ENCODE data around the gene SH2D7. TPM values are rescaled to one million over a fixed set of nuclear protein-coding genes. Genes with fewer than 3 reads are reported as not detected.

SH2D7 gene
- polyA plus RNA-seq, 1 donor from 2014 or later: not detected

- TF ChIP-seq REST (IDR thresholded peaks at IDR 0.05; ENCODE audit: borderline replicate concordance) (no peak), POLR2AphosphoS5 (IDR thresholded peaks at IDR 0.05) (no peak), MXI1 (conservative IDR thresholded peaks at IDR 0.05; ENCODE audit: poor library complexity, severe bottlenecking) (no peak), EP300 (conservative IDR thresholded peaks at IDR 0.05; ENCODE audit: poor library complexity, severe bottlenecking) (no peak)
- H3K79me2 ChIP-seq (replicated peaks; ENCODE audit: insufficient read depth, low read length): no peaks in the 10 kb centered on the region
- H3K9me3 ChIP-seq (ENCODE audit: low read length): no peaks in the 10 kb centered on the region
- no peaks in the 10 kb centered on the region for H3K9me2 ChIP-seq (ENCODE audit: insufficient read depth, low read length)
- H3K4me3 ChIP-seq (ENCODE audit: low read length): no peak overlapping the region
- no peaks in the 10 kb centered on the region for H3K36me3 ChIP-seq (ENCODE audit: insufficient read depth, low read length)
- H4K20me1 ChIP-seq (ENCODE audit: insufficient read depth): no peaks in the 10 kb centered on the region
- H3F3A ChIP-seq (ENCODE audit: insufficient read depth, low read length, poor library complexity, severe bottlenecking): no peaks in the 10 kb centered on the region
- no peaks in the 10 kb centered on the region for H3K27me3 ChIP-seq (ENCODE audit: insufficient read depth, low read depth, low read length)
- no peak overlapping the region for H3K27ac ChIP-seq (ENCODE audit: low read length)
- no peak overlapping the region for H3K9ac ChIP-seq (ENCODE audit: low read length)
- H3K4me2 ChIP-seq (ENCODE audit: low read length): no peak overlapping the region
- no peak overlapping the region for H2AFZ ChIP-seq (ENCODE audit: low read depth, low read length)
These were observed 11.7 kb downstream of the SH2D7 start for GRCh38 chr15:78104119-78104479.

DNA sequence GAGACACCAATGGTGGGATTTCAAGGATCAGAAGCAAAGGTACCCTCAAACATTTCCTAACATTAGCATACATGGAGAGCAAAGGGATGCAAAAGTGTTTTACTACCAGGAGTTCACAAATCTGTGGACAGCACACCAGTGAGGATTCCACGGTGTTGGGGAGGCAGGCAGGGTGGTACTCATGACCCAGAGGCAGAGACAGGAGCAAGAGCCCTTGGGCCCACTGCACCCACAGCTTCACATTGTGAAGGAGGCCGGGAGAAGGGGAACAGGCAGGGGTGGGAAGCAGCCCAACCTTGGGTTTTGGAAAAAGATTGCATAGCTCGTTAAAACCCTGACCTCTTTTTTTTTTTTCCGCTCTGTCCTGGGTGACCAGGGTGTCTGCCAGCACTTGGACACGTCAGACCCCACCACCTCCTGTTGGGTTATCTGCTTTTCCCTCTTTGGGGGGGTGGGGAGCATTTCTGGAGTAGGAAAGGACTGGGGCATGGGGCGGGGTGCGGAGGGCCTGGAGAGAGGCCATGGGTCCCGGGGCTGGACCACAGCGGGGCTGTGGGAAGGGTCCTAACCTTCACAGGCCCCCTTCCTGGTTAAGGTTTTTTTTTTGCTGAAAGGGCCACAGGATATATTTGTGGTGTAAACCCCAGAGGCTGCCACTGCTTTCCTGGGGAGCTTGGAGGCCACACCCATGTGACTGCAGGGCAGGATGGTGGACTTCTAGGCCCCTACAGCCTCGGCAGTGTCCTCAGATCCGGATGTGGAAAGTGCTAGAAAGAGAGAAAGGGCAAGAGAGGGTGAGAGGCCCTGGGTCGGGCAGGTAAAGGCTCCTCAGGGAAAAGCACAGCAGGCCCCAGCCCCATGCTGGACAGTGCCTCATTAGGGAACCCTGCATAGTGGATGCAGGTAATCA, 12.5 kb downstream of the SH2D7 start:
- Histone ChIP-seq H4K20me1 (ENCODE audit: insufficient read depth) (no peaks in the 10 kb centered on the region), H3K36me3 (ENCODE audit: insufficient read depth, low read length) (no peaks in the 10 kb centered on the region), H3F3A (ENCODE audit: insufficient read depth, low read length, poor library complexity, severe bottlenecking) (no peaks in the 10 kb centered on the region), H3K27me3 (ENCODE audit: insufficient read depth, low read depth, low read length) (no peaks in the 10 kb centered on the region), H3K9me2 (ENCODE audit: insufficient read depth, low read length) (no peaks in the 10 kb centered on the region), H3K79me2 (replicated peaks; ENCODE audit: insufficient read depth, low read length) (no peaks in the 10 kb centered on the region), H3K27ac (ENCODE audit: low read length) (no peak overlapping the region), H3K9me3 (ENCODE audit: low read length) (no peaks in the 10 kb centered on the region), H2AFZ (ENCODE audit: low read depth, low read length) (no peak overlapping the region), H3K9ac (ENCODE audit: low read length) (no peak overlapping the region), H3K4me3 (ENCODE audit: low read length) (no peak overlapping the region), H3K4me2 (ENCODE audit: low read length) (no peak overlapping the region)
- TF ChIP-seq TAF1 (IDR thresholded peaks at IDR 0.05; ENCODE audit: low read depth) (no peak), EZH2 (IDR thresholded peaks at IDR 0.05; ENCODE audit: borderline replicate concordance, insufficient read depth, low read length, poor library complexity, severe bottlenecking) (no peak), POLR2AphosphoS5 (IDR thresholded peaks at IDR 0.05) (no peak), MXI1 (conservative IDR thresholded peaks at IDR 0.05; ENCODE audit: poor library complexity, severe bottlenecking) (no peak), EP300 (conservative IDR thresholded peaks at IDR 0.05; ENCODE audit: poor library complexity, severe bottlenecking) (no peak), CTCF (IDR thresholded peaks at IDR 0.05; ENCODE audit: poor library complexity, severe bottlenecking) (no peak), REST (IDR thresholded peaks at IDR 0.05; ENCODE audit: borderline replicate concordance) (no peak), SMC3 (conservative IDR thresholded peaks at IDR 0.05; ENCODE audit: poor library complexity) (no peak), RAD21 (conservative IDR thresholded peaks at IDR 0.05) (no peak)

All from neural cell (in vitro differentiated cells).